GM15510 (cell line): Measurements from ENCODE around the gene PNPLA1.

ENCODE experiments used
- POLR2A ChIP-seq: IDR thresholded peaks from 3 replicates; pipeline ENCODE4 v1.6.1; 2011; ENCODE audit warnings: borderline replicate concordance; ENCODE audit not compliant: insufficient read length; ENCODE audit errors: extremely low read depth

Gene PNPLA1

GRCh38 chr6:36312854-36313648 lies 43.2 kb downstream of the PNPLA1 start:
- TF ChIP-seq POLR2A = no peak

GRCh38 chr6:36313649-36313936 lies 43.7 kb downstream of the PNPLA1 start:
- TF ChIP-seq POLR2A = no peak

GRCh38 chr6:36314221-36315014 lies 44.6 kb downstream of the PNPLA1 start:
- no peak for TF ChIP-seq POLR2A

DNA sequence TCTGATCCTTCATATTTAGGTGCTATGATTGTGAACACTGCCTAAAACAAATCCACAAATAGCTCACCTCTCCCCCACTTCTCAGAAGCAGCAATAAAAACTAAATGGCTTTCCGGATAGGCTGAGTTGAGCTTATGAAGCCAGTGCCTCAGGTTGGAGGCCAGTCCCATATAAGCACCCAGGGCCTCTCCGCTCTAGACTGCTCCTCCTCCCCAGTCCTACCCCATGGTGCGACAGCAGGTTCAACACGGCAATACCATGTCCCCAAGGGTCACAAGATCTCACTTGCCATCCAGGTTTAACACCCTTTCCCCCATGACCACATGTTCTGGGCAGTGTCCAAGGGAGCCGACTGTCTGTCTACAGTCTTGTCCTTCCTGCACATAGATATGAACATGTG lies 46.1 kb downstream of the PNPLA1 start:
- no peak for TF ChIP-seq POLR2A

- no peak for TF ChIP-seq POLR2A
Measured at GRCh38 chr6:36317623-36318022, 47.8 kb downstream of the PNPLA1 start.

- TF ChIP-seq POLR2A = no peak
Measured at GRCh38 chr6:36318690-36319435, 49.0 kb downstream of the PNPLA1 start.

GRCh38 chr6:36319436-36319762 lies 49.5 kb downstream of the PNPLA1 start:
- no peak for TF ChIP-seq POLR2A

- no peak for TF ChIP-seq POLR2A
Measured at GRCh38 chr6:36319821-36320220, 50.0 kb downstream of the PNPLA1 start.

DNA sequence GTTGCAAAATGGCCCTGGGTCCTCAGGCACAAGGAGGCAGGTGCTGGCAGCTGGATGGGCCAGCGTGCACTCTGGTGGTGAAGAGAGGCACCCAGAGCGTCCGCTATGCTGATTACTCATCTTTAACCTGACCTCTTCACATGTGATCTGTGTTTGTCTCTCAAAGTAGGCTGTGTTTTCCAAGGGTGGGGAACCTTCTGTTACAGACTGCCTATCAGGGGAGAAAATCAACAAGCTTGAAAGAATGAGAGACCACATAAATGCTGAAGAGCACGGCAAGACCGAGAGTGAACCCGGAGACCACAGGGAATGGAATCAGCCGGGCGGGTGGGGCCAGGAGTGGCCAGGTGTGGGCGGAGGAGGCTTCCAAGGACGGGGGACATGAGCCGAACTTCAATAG lies 50.6 kb downstream of the PNPLA1 start:
- TF ChIP-seq POLR2A = no peak

GRCh38 chr6:36322591-36322990 lies 52.7 kb downstream of the PNPLA1 start:
- no peak for TF ChIP-seq POLR2A

- TF ChIP-seq POLR2A = no peak
Measured at GRCh38 chr6:36323062-36323461, 53.2 kb downstream of the PNPLA1 start.

- TF ChIP-seq POLR2A = no peak
Measured at GRCh38 chr6:36324191-36324590, 54.3 kb downstream of the PNPLA1 start.

GRCh38 chr6:36324715-36325114 lies 54.9 kb downstream of the PNPLA1 start:
- TF ChIP-seq POLR2A = no peak

- TF ChIP-seq POLR2A = no peak
Measured at GRCh38 chr6:36326356-36326995, 56.6 kb downstream of the PNPLA1 start.
